NCI-H82 treated with DMSO at 0.1 percent for 48 hours (cell line): ENCODE measurements around the gene REXO4.
"Not testable (repeated sequence)": the region's sequence is repeated elsewhere in the genome, so short reads cannot be mapped to it uniquely, and the experiment has no call there.

Source experiments
- DNase-seq: peaks from one replicate; lab custom pipeline; 2025; ENCODE audit not compliant: unreplicated experiment; lab: John Stamatoyannopoulos, UW

REXO4 gene

GRCh38 chr9:133451865-133452264 lies 34.1 kb upstream of the REXO4 start:
- DNase-seq, result not testable (repeated sequence)

GRCh38 chr9:133449760-133450159 lies 31.9 kb upstream of the REXO4 start:
- no peak for DNase-seq

GRCh38 chr9:133448487-133448972 lies 30.7 kb upstream of the REXO4 start:
- no peak for DNase-seq

GRCh38 chr9:133445293-133445969 lies 27.6 kb upstream of the REXO4 start:
- no peak for DNase-seq

DNA sequence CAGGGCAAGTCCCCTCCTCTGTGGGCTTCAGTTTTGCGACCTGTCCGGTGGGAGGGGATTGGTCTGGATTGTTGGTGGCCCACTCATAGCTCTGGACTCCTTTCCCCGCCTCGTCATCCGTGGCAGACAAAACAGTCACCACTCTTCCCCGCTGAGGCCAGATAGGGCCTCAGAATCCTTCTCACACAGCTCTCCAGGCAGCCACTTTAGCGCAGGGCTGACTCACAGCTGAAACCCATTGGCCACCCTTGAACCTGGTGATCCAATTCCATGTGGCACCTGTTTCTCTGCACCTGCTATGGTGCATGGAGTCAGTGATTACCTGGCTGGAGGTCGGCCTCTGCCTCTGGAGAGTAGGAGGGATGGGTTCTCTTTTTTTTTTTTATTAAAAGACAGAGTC lies 26.2 kb upstream of the REXO4 start:
- no peak for DNase-seq

- no peak for DNase-seq
Observed at GRCh38 chr9:133443248-133443647, 25.4 kb upstream of the REXO4 start.

DNA sequence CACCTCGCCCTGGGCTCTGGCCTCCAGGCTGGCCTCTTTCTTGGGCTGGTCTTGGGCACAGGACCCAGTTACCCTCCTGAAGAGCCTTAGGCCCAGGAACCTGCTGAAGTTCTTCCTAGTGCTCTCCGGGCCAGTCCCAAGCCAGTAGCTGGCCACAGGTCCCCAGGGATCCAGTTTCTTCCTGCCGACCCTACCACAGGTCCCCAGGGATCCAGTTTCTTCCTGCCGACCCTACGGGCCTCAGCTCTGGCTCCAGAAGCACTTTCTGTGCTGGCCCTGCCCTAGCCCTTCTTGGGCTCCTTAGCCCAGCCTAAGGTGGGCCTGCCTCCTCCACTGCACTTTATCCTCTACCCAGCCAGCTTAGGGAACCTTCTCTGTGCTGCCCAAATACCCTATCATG lies 23.8 kb upstream of the REXO4 start:
- no peak for DNase-seq

DNA sequence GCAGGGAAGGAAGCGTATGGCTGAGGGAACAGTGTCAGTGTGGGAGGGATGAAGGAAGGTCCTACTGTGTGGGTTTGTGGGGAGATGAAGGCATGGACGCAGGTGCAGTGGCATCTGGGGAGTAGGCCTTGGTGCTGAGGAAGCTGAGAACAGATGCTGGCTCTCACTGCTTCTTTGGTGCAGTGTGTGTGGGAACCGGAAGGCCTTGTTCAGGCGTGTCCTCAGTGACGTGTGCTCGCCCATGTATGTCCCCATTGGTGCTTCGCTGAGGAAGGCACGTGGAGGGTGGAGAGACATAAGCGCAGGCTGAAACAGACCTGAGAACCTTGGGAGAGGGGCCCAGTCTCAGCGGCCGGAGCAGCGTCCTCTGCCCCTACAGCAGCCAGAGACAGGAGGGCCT lies 23.1 kb upstream of the REXO4 start:
- no peak for DNase-seq

- DNase-seq, result no peak
Observed at GRCh38 chr9:133439337-133439736, 21.5 kb upstream of the REXO4 start.

DNA sequence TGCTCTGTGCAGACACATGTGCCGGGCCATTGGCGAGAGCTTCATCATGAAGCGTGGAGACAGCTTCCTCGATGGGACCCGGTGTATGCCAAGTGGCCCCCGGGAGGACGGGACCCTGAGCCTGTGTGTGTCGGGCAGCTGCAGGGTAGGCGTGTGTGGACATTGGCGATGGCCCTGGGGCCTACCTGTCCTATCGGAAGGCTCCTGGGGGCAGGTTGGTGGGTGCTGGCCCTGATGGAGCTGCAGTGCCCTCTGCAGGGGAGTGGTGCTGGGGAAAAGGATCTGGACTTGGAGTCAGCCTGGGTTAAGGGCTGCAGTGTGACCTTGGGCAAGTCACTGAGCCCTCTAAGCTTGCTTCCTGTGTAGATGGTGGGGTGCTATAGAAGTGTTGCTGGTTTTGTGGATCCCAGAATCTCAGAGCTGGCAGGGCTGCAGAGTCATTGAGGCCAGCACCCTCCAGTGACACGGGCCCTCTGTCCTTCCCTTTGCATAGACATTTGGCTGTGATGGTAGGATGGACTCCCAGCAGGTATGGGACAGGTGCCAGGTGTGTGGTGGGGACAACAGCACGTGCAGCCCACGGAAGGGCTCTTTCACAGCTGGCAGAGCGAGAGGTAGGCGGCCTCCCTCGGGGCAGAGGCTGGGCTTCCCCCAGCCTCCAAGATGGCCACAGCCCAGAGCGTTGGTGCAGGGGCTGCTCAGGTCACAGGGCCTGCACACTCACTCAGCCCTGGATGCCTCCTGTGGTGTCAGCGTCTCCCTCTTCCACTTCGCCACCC lies 20.1 kb upstream of the REXO4 start:
- DNase-seq, result no peak

DNA sequence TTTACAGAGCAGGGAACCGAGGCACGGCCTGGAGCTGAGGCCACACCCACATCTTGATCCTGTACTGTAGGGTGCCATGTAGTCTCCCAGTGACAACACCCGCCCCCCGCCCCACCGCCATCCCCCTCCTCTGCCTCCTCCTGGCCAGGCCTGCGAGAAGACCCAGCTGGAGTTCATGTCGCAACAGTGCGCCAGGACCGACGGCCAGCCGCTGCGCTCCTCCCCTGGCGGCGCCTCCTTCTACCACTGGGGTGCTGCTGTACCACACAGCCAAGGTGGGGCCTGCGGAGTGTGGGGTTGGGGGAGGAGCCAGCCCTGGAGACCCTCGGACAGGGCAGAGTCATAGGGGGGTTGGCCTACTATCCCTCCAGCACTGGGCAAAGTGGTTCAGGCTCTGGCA lies 18.9 kb upstream of the REXO4 start:
- DNase-seq, result no peak

DNA sequence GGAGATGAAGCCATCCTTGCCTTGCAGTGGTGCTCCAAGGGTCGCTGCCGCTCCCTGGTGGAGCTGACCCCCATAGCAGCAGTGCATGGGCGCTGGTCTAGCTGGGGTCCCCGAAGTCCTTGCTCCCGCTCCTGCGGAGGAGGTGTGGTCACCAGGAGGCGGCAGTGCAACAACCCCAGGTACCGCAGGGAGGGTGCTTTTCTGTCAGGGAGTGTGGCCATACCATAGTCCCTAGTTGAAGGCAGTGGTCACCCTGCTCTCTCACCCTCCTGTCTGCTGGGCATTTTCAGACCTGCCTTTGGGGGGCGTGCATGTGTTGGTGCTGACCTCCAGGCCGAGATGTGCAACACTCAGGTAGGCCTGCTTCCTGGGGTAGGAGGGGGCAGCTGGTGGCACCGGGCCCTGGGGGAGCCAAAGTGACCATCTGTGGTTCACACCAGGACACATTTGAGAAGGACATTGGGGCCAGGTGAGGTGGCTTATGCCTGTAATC lies 15.6 kb upstream of the REXO4 start:
- no peak for DNase-seq

DNA sequence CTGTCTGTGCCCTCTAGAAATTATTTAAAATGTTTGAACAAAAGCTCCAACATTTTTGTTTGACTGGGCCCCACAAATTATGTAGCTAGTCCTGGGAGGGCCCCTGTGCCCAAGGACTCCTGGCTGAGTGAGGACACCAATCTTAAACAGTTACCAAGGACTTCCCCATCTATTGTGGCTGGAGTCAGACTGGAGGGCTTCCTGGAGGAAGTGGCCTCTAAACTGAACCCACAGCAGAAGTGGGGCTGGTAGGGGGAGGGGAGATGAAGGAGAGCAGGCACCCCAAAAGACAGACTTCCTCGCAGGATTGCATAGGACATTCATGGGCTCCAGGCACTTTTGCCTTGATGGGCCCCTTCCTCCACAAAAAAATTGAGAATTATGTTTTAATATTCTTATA lies 12.4 kb upstream of the REXO4 start:
- DNase-seq, result no peak

- DNase-seq, result no peak
Observed at GRCh38 chr9:133429641-133430161, 11.9 kb upstream of the REXO4 start.

DNA sequence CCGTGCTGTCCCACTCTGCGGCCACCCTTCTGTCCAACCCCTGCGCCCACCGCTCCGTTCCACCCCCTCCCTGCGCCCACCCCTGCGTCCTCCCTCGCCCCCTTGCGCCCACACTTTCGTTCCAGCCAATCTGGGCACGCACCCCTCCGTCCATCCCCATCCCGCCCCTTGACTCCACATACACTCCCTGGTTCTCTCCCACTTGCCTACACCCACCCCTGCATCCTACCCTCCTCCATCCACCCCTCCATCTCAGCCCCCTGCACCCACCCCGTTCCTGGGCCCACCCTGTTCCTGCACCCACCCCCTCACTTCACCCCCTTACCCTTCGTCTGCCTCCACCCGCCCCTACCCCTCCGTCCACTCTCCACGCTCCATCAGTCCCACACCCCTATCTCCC lies 11.4 kb upstream of the REXO4 start:
- no peak for DNase-seq

- no peak for DNase-seq
Observed at GRCh38 chr9:133428617-133429101, 10.8 kb upstream of the REXO4 start.

DNA sequence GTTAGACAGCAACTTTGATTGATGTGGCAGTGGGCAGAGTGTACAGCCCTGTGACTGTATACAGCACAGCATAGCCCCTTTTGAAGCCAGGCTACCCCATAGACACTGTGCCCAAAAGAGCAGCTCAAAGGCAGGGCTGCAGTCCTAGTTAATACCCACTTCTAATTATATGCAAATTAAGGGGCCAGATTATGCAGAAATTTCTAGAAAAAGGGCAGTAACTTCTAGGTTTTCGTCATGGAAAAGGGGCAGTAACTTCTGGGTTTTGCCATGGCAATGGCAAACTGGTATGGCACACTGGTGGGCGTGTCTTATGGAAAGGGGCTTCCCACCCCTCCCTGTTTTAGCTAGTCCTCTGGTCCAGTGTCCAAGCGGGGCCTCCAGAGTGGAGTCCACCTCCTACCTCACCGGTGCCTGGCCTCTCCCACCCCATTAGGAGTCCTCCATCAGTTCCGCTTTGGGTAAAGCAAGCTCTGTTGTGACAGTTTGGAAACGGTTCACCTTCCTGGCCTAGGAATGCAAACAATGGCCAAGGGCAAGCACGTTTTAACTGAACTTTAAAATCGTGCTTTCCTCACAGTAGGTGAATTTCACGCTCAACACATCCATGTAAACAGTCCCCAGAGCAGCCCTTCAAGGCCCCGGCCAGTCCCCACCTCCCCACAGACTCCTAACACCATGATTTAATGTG lies 10.0 kb upstream of the REXO4 start:
- DNase-seq, result no peak

DNA sequence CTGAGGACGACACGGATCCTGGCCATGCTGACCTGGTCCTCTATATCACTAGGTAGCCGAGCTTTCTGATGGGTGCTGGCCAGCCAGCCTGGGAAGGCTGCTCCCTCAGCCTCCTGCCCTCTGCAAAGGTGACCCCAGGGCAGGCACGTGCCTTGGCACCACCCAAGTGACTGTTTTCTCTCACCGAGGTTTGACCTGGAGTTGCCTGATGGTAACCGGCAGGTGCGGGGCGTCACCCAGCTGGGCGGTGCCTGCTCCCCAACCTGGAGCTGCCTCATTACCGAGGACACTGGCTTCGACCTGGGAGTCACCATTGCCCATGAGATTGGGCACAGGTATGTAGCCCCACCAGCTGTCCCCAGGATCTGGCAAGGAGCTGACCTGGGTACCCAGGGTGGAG lies 8.2 kb upstream of the REXO4 start:
- DNase-seq, result no peak

DNA sequence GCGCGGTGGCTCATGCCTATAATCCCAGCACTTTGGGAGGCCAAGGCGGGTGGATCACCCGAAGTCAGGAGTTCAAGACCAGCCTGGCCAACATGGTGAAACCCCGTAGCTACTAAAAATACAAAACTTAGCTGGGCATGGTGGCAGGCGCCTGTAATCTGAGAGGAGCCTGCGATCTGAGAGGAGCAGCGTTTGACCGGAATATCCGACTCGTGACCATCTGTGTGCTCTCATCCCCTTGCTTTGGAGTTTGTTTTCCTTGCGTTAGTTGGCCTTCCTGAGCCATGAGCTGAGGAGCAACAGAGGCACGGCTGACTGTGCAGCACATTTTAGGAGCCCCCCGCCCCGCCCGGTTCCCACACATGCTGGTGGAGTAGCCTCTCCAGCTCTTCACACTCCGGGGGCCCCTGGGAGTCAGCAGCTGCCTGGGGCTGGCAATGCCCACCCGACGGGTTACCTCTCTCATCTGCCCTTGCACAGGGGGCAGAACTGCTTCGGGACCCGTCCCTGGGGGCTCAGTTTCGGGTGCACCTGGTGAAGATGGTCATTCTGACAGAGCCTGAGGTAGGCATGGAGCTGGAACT lies 7.3 kb upstream of the REXO4 start:
- no peak for DNase-seq

DNA sequence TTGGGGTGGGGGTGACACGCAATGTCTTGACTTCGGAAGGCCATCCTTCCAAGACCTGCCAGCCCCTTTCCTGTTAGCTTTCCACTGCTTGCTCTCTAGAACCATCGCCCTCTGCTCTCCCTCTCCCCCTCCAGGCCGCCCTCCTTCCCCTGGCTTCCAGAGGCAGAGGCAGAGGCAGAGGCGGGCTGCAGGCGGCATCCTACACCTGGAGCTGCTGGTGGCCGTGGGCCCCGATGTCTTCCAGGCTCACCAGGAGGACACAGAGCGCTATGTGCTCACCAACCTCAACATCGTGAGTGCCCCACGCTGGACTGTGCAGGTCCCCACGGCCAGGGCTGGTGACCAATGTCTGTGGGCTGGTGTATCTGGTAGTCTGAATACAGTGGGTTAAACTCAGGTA lies 6.4 kb upstream of the REXO4 start:
- no peak for DNase-seq

- no peak for DNase-seq
Observed at GRCh38 chr9:133423216-133423615, 5.4 kb upstream of the REXO4 start.
